ENCODE data around the gene SNX1. TPM values are rescaled to one million over a fixed set of nuclear protein-coding genes. Genes with fewer than 3 reads are reported as not detected.

SNX1 gene
- total and polyA plus RNA-seq, 2 of the 8 experiments (the other 6 are each of a cell fraction or from before 2014, with no cell fraction given), result 27.9 to 59.8 TPM

- TF ChIP-seq CHD7 (IDR thresholded peaks at IDR 0.05; ENCODE audit: insufficient replicate concordance, low read length), result no peak
- no peak for TF ChIP-seq RXRA (IDR thresholded peaks at IDR 0.05; ENCODE audit: insufficient read depth, low read depth, low read length)
- TF ChIP-seq E2F6 (IDR thresholded peaks at IDR 0.05), result 0 out of 2 replicates have a peak, but pooled peaks have one; percentile 44
- TF ChIP-seq CTCF (IDR thresholded peaks at IDR 0.05; ENCODE audit: control extremely low read depth in 1 of 3, insufficient read depth in 1 of 3, low read depth in 1 of 3, low read length in 3 of 3), result peak; percentile 10 to 29 (median 14); a peak in 2 of 4 replicates
- TF ChIP-seq MAX (IDR thresholded peaks at IDR 0.05), result peak; percentile 64; the same call in 1 of the 2 replicates
Observed at GRCh38 chr15:64137226-64137833, 41.5 kb downstream of the SNX1 start (continued).

Data from H1 (cell line).